GOT3 (cell line): ENCODE measurements around the gene INPP5F.
"Not testable (repeated sequence)": the region's sequence is repeated elsewhere in the genome, so short reads cannot be mapped to it uniquely, and the experiment has no call there.

Source experiments
- DNase-seq: peaks from one replicate; lab custom pipeline; 2025; ENCODE audit warnings: mixed read lengths; lab: John Stamatoyannopoulos, UW

INPP5F gene

DNA sequence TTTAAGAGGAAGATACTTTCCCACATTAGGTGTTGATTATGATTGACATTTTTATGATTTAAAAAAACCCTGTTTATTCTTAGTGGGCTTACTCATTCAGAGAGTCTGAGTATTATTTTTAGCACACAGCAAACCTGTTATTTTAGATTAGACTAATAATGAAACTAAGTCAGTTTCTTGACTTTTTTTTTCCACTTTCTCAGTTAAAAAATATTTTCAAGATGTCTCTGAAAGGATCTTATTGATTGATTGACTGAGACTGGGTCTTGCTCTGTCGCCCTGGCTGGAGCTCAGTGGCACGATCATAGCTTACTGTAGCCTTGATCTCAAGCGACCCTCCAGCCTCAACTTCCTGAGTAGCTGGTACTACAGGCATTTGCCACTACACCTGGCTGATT, 20.4 kb upstream of the INPP5F start:
- DNase-seq, result no peak

DNA sequence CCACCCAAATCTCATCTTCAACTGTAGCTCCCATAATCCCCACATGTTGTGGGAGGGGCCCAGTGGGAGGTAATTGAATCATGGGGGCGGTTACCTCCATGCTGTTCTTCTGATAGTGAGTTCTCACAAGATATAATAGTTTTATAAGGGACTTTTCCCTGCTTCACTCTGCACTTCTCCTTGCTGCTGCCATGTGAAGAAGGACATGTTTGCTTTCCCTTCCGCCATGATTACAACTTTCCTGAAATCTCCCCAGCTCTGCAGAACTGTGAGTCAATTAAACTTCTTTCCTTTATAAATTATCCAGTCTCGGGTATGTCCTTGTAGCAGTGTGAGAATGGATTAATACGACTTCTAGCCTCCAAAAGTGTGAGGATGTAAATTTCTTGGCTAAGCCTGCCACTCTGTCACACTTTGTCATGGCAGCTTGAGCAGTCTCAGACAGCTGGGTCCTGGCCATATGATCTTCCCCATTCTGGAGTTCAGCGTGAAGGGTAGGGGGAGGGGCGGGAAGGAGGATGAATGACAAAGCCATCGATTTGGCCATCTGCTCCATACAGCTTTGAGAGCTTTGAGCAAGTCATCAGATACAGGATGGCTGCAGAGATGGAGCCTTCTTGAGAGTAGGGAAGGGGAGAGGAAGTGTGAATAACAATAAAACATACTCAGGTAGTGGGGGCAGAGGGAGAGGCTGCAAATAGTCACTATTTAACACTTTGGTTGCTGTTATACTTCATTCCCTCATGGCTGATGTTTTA, 19.1 kb upstream of the INPP5F start:
- no peak for DNase-seq

DNA sequence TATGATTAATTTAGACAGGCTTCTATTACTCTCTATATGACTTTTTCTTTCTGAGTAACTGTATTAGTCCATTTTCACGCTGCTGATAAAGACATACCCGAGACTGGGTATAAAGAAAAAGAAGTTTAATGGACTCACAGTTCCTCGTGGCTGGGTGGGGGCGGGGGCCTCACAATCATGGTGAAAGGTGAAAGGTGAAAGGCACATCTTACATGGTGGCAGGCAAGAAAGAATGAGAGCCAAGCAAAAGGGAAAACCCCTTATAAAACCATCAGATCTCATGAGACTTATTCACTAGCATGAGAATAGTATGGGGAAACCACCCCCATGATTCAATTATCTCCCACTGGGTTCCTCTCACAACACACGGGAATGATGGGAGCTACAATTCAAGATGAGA, 18.5 kb upstream of the INPP5F start:
- DNase-seq, result not testable (repeated sequence)

DNA sequence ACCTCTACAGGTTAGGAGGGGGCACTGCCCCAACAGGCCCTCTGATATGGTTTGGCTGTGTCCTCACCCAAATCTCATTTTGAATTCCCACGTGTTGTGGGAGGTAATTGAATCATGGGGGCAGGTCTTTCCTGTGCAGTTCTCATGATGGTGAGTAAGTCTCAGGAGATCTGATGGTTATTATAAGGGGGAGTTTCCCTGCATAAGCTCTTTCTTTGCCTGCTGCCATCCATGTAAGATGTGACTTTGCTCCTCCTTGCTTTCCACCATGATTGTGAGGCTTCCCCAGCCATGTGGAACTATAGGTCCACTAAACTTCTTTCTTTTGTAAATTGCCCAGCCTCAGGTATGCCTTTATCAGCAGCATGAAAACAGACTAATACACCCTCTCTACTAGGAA, 14.9 kb upstream of the INPP5F start:
- DNase-seq, result not testable (repeated sequence)

DNA sequence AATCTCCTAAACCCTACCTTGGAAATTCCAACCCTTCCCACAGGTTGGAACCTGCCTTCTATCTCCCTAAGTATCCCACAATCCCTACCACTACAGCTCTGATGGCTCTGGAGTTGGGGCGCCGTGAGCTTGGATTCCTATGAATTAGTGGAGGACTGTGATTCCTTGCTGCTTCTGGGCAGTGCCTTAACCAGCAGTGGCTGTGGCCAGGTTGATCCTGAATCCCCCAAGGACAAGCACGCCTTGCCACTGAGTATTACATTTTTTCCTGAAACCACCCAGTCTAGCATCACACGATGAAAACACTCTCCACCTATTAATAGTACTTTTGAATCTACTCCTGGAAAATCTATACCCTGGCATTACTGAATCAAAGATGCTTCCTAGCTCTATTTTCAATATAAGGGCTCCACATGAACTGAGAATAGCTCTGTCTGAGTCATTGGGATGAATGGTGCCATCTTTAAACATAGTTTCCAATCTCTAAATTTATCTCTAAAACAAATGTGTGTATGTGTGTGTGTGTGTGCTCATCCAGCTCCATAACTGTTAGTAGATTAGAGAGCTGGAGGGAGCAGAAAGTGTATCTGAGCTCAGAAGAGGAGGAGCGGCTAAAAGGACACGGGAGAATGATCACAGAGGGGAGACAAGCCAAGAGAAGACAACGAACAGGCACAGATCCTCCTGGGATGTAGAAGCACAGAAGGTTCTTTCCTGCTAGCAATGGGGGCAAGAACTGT, 11.9 kb upstream of the INPP5F start:
- DNase-seq, result no peak

DNA sequence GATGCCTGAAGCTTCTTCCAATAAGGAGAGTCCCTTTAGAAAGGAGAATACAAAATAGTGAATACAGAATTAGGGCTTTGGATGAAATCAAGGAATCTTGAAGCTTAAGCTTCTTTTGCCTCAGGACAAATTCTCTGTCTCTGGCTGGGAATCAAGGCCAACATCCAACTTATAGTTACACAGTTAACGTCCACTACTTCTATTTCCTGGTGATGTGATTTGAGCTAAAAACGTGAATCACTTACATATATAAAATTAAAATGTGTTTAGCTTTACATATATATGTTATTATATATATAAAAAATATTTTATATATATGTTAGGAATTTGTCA, 11.4 kb upstream of the INPP5F start:
- DNase-seq, result no peak

DNA sequence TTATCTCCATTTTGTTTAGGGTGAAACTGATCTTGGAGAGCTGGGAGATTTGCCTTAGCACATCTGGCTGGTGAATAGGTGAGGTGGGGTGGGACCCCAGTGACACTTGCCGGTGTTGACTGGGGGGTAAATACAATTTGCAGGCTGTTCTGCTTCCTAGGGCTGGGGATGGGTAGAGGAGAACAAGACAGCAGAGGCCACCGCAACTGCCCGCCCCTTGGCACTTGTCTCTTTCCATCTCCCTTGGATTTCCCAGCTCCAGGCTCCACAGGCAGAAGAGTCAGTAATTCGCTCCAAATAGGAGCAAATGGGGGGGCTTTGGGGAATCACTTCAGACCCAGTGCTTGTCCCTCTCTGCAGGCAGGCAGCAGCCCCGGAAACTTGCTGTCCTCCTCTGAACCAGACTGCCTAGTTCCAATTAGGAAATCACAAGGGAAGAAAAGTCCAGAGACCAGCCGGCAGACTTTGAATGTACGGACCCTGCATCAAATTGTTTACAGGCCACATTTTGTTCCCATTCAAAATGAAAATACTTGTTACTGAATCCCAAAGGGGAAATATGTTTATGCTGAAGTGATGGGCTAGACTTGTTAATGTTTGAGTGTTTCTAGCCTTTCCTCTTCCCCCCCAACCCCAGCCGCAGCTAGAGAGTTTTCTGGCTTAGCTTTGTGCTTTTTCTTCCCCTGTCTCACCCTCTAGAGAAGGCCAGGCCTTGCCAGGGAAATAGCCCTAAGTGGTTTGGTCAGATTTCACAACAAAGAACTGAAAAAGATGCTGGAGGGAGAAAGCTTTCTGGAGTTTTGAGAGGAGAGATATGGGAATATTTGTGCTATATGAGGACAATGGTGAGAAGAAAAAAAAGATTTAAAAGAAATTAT, 10.0 kb upstream of the INPP5F start:
- DNase-seq, result no peak

DNA sequence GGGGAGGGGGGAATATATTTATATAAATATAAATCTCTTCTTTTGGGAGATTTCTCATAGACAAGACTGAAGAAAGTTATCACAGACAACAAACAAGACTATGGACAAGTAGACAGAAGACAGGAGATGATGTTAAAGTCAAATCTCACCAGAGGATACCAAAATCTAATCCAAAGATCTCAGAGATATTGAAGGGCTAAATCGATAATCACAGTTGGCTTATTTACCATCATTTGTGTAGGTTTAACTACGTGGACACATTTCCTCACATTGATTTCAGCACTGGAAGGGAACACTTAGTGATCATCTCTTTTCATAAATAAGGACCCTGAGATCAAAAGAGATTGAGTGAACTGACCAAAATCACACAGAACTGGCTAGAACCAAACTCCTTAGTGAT, 2.7 kb upstream of the INPP5F start:
- no peak for DNase-seq

DNA sequence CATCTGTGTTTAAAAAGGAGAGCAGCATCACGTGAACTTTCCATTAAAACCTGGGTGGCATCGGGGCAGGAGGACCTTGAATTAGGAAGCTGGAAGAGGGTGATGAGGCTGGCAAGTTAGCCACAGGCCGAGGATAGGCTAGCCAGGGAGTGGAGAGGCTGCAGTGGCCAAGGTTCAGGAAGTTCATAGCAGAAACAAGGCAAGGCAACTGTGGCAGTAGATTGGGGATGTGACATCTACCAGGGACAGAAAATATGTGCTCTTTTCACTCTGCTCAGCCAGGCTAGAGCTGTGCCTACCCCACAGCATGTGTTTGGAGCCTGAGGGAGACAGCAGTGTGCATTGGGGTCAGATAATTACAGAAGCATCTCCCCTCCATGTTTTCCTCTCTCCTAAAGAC, 2.2 kb upstream of the INPP5F start:
- DNase-seq, result no peak

DNA sequence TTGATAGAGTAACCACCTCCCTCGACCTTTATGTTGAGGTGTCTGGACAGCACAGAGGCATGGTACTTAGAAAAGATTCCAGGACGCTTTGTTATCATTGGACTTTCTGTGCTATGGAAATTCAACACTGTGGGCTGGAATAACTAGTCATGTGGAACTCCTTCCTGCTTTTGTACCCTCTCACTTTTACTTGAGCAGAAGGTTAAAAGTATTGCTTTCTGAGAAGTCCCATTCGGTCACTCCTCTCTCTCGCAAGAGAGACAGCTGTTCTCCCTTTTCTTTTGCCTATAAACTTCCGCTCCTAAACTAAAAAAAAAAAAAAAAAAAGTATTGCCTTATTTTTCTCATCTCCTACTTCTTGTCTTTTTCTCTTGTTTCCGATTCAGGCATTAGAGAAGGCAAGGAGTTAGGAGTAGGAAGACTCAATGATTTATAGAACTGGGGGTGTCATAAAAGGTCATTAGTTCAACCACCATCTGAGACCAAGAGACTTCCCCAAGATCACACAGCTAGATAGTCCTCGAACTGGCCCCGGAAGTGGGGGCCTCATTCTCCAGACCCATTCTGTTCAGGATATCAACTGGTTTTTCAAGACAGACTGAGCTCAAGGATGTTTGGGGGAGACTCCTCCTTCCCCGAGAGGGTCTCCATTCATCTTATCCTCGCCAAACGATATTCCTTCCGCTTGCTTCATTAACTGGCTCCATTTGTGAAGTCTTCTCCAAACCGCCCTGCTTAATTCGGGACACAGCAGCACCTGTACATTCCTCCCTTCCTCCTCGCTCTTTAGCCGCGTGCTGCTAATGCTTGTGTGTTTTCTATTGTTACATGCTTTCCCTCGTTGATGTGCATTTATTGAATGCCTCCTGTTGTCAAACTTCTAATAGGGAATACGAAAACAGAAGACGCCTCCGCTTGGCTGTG, 995 bp upstream of the INPP5F start:
- DNase-seq, result no peak

DNA sequence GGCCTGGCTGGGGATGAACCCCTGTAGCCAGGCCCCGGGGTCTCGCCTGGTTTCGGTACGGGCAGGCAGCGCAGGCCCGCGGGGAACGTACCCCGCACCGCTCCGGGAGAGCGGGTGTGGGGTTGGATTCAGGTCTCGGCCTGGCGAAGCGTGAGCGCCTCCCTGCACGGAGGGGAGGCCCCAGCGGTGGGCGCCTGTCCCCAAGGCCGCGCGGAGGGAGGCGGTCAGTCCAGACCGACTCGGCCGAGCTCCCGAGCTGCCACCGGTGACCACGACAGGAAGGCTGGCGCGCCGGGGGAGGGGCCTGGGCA, 378 bp upstream of the INPP5F start:
- DNase-seq, result no peak

DNA sequence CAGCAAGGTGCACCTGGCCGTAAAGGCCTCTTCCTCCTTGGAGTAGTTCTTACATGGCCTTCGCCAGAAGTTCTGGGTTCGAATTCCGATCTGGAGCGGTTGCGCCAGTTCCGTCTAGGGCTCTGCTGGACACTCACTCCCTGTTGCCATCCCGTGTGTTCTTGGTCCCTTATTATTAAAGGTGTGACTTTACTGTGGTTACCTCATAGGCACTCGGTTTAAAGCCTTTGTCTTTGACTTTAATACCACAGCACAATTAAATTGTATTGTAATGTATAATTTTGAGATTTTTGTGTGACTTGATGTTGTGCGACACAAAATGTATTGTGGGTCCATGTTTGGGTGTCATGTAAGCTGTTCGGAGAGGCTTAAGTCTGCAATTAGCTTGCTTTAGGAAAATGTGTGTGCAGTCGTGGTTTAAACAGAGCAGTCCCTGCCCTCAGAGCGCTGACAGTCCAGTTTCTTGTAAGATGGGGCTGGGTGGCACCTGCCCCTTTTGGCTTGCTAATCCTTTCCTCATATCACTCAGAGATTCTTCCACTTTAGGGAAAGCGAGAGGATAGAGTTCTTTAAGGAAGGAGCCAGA, 919 bp downstream of the INPP5F start:
- DNase-seq, result no peak

DNA sequence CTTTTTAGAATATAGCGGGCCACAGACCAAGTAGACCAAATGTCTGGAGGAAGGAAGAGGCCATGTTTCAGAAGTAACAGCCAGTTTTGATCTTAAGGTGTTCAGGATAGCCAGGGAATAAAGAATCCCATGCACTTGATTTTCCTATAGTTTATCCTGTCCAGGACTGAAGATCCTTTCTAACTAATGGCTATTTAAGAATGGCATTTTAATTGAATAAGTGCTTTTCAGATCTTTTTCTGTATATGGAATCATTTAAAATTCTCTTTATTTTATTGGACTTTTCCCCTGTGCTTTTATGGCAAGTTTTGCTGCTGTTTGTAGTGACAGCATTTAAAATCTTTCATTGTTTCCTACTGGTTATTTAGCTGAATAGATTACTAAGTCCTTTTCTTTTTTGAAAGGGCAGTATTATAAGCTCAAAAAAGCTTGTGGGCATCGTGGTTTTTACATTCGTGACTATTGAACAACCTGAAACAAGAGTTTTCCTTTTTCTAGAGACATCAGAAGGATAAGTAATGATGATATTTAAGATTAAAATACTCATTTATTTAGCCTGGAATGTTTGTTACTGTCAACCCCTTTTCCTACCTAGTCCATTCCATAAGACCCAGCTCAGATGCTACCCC, 2.4 kb downstream of the INPP5F start:
- no peak for DNase-seq

DNA sequence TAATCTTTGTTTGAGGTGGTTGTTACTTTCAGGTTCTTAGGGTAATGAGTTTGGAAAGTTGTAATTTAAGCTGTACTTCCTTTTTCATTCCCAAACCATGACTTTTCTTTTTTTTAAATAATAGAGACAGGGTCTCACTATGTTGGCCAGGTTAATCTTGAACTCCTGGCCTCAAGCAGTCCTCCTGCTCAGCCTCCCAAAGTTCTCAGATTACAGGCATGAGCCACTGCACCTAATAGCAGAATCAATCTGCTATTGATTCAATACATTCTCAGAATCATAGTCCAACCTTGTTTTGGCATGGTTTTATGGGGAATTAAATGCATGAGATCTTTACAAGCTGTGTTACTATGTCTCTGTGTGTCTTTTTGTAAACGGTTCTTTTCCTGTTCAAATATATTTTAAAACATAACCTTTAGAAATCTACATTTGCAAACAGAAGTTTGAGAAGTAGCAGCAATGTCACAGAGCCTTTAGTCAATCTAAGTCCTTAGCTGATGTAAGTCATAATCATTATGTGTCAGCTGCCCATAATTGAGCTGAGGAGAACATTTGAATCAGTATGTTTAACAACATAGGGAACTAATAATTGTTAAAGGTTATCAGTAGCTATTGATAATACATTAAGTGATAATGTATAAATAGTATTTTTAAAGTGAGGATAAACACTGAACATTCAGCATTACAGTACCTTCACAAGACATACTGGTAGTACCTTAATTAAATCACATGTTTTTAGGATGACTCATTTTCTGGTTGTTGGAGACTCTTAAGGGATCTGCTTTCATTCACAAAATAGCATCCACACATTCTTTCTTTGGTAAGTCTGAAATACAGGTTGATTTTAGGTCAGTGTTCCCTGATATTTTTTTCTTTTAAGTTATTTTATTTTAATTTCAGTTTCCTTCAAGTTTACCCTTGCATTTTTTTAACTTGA, 8.8 kb downstream of the INPP5F start:
- no peak for DNase-seq

DNA sequence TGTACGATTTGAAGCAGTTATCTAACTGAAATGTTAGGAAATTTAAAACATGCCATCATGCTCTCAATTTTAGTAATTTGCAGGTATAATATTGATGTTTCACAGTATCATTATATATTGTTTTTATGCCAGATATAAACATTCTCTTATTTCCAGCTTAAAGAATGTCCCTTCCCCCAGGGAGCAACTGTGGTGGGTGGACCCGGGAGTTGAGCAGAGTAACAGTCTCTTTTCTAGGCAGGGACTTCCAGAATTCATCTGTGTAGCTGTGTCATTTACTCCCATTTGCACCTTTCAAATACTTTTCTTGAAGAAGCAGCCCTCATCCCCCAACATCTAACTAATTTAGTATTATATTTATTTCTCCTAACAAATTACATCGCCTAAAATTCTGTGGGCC, 9.6 kb downstream of the INPP5F start:
- DNase-seq, result no peak

DNA sequence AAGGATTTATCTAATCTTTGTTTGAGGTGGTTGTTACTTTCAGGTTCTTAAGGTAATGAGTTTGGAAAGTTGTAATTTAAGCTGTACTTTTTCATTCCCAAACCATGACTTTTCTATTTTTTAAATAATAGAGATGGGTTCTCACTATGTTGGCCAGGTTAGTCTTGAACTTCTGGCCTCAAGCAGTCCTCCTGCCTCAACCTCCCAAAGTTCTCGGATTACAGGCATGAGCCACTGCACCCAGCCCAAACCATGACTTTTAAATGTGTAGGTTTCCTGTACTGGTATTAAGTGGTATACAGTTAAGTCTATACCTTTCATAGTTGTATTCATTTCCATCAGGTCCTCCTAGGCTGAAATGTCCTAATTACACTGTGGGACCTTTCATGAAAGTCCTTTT, 10.4 kb downstream of the INPP5F start:
- no peak for DNase-seq

DNA sequence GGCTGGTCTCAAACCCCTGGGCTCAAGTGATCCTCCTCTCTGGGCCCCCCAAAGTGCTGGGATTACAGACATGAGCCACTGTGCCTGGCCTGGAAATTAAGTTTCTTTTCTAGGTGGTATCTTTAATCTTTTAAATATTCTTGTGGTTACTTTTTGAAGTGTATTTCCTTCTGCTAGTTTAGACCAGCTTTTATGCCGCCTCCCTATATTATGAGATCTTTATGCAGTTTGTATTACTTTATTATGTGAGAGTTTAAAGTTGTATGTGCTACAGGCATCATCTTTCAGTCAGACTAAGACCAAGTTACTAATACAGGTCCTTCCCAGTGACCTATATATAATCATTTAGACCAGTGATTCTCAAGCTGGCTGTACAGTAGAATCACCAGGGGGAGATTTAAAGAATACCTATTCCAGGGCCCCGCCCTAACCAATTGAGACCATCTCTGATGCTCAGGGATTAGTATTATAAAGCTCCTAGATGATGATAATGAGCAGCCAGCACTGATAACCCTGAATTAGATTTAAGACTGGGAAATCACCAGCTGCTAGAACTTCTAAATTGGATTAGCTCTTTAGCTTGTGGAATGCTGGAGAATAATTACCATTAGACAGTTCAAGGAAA, 11.3 kb downstream of the INPP5F start:
- no peak for DNase-seq

DNA sequence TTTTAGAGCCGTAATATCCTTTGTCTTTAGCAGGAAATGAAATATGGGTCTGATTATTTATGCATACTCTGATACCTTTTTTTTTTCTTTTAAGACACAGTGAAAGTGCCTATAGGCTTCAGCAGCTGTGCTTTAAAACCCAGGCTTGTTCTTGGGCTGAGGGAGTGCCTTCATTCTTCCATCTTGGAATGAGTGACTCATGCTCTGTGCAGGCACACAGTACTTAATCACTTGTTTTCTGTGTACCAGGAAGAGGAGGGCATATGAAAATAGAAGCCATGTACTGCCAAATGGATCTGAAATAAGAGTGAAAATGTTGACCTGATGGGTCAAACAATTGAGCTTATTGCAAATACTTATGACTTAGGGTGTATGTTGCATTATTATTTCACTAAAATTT, 12.0 kb downstream of the INPP5F start:
- no peak for DNase-seq

DNA sequence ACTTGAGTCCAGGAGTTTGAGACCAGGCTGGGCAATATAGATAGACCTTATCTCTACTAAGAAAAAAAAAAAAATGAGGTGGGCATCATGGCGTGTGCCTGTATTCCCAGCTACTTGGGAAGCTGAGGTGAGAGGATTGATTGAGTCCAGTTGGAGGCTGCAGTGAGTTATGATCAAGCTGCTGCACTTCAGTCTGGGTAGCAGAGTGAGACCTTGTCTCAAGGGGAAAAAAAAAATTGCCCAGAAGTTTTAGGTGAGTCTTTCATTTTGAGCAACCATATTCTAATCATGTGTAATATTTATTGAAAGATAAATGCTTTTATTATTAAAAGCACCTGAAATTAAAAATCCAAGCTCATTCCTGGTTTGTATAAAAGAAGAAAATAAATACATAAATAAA, 13.1 kb downstream of the INPP5F start:
- DNase-seq, result no peak

DNA sequence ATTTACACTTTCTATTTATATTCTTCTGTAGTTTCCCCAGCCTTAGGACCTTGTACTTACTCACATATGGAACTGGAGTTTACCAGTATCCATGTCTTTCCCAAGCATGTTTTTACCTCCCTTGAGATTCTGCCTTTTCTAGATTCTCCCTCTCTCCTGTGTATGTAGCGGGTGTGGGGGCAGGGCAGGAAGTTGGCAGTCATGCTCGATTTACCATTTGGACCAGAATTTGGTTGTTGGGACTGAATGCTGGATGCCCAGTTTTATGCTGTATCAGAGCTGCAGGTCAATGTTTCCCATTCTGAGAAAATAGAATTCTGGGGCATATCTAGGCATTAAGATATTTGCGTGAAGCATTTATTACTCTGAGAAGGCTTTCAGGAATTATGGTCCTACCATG, 14.2 kb downstream of the INPP5F start:
- DNase-seq, result no peak
